Erythroblast (primary cell): ENCODE measurements around the gene EVA1C.

ENCODE experiments used
- GATA1 ChIP-seq: IDR thresholded peaks from 2 replicates; pipeline ENCODE4 v1.6.1; 2011; ENCODE audit warnings: low read depth, mild to moderate bottlenecking, control low read depth, low read length, moderate library complexity
- POLR2A ChIP-seq: IDR thresholded peaks from 2 replicates; pipeline ENCODE4 v1.6.1; 2011; ENCODE audit warnings: mild to moderate bottlenecking, low read length

GRCh38 chr21:32413015-32413504 is 554 bp downstream of the EVA1C start:
- TF ChIP-seq POLR2A (no peak), GATA1 (no peak)
